Activated CD8-positive, alpha-beta memory T cell treated with anti-CD3 and anti-CD28 coated beads, Interleukin-2, amount 50 U/mL, for 1 hour (primary cell): ENCODE data around the gene NCKAP5.

Experiments
- DNase-seq: peaks from one replicate; pipeline ENCODE4 v3.0.0-alpha.2; 2020; ENCODE audit errors: extremely low read depth

The NCKAP5 gene

DNA sequence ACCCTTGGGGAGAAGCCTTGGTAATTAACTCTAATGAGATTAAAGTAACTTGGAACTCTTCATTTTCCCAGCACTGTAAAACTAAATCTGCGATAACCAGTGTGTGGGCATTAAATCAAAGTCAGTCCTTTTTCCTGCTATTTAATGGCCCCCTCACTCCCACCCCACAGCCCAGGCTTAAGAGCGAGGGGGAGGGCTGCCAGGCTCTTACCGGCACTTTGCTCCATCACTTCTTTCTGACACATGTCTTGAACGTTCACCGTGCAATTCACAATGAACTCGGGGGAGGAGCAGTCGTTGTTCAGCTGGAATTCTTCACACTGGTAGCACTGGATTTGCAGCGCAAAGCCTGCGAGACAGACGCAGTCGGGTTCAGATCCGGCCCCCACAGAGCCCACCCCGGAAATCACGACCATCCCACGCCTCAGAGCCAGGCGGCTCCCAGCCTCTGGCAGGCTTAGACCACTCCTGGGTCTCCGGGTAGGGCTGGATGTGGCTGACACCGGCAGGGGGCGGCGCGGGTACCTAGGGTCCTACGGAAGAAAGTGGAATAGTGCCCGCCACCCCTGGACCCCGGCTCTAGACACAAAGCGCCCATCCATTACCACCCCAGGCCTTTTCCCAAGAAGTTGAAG lies 900.0 kb downstream of the NCKAP5 start:
- DNase-seq: no peak

GRCh38 chr2:132667706-132668105 lies 900.6 kb downstream of the NCKAP5 start:
- no peak for DNase-seq

- no peak for DNase-seq
These were observed 902.7 kb downstream of the NCKAP5 start for GRCh38 chr2:132665401-132666140.

GRCh38 chr2:132664096-132664495 lies 904.2 kb downstream of the NCKAP5 start:
- no peak for DNase-seq

DNA sequence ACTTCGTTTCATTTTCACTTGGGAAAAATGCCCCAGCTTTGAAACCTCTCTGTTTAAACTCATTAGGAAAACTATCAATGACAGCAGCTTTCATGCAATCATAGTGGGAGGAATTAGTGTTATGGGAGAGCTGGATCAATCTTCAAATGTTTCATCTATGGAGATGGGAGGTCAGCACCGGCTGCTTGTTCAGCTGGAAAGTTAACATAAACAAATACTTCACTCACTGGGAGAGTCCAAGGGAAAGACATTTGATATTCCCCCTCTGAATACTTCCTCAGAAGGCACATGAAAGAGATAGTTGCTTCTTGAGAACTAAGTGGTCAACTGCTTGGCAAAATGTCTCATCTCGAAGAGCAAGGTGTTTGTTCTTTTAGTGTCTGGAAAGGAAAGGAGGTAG lies 905.5 kb downstream of the NCKAP5 start:
- DNase-seq: no peak

DNA sequence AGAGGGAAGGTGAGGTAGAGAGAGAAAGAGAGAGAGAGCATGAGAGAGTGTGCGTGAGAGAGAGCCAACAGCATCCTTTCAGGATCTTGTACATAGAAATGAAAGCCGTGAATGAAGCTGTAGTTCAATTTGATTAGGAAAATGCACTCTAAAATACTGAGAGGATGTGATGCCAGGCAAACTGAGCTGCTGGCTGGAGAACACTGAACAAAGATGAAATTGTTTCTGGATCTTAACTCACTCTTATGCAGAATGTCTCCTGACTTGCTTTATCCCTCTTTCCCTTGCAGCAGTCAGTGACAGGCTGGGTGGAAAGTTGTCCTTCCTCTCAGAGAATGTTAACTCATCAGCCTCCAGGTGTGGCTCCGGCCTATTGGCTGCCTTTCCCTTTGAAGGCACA lies 908.9 kb downstream of the NCKAP5 start:
- DNase-seq: no peak

DNA sequence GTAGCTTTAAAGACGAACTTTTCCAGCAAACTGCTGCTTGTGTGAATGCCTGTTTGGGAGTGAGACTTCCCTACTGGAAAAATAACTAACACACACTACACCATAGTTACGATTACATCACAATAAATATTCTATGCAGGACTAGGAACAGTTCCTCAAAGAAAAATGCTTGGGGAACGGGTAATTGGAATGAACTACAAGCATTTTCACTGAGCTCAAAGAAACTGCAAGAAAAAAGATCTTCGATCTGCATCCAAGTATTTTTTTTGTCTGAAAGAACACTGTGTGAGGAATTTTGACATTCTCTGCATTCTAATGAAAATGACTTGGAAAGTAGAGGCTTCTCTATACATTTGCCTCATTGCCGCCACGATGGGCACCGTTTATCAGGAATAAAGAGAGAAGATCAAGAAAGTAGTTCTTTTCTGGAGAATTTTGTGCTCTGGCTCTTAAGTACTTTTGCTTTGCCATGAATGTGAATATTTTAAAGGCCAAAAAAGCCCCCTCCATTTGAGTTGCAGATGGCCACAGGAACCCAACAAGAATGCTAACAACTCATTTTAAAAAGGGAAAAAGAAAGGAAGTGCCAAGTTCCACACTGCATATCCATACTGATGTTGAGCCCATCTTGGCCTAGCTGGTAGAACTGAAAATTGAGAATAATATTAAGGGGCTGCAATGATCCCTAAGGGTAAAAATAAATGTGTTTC lies 911.8 kb downstream of the NCKAP5 start:
- no peak for DNase-seq

DNA sequence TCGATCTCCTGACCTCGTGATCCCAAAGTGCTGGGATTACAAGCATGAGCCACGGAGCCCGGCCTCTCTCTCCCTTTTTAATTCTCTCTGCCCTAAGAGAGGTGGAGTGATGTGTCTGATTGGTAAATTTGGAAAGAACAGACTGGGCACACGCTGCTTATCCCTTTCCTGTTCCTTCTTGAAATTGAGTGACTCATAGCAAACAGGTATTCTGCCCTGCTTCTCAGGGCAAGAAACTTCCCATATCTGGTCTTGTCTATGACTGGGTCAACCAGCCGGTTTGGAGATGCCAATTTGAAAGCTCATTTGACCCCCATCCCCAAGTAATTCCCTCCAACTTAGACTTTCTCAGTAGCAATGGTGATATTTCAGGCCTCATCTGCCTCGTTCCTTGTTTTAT lies 913.3 kb downstream of the NCKAP5 start:
- DNase-seq: no peak

- DNase-seq: no peak
These were observed 913.9 kb downstream of the NCKAP5 start for GRCh38 chr2:132654335-132654734.

DNA sequence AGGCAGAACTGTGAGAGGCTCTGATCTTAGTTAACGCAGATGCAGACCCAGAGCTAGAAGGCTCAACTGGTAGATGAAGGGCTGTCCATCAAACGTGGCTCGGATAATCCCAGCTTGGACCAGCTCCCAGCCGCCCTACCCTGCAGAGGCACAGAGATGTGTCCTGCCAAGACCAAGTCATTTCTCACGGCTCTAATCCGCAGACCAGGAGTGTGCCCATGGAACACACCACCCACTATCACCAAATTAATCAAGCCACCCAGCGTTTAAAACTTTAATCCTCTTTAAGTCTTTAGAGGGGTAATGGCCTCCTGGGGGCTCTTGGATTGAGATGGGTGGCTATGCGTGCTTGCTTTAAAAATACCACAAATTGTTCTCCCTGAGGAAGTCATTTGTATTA lies 915.8 kb downstream of the NCKAP5 start:
- no peak for DNase-seq

GRCh38 chr2:132651115-132652045 lies 916.9 kb downstream of the NCKAP5 start:
- DNase-seq: no peak

DNA sequence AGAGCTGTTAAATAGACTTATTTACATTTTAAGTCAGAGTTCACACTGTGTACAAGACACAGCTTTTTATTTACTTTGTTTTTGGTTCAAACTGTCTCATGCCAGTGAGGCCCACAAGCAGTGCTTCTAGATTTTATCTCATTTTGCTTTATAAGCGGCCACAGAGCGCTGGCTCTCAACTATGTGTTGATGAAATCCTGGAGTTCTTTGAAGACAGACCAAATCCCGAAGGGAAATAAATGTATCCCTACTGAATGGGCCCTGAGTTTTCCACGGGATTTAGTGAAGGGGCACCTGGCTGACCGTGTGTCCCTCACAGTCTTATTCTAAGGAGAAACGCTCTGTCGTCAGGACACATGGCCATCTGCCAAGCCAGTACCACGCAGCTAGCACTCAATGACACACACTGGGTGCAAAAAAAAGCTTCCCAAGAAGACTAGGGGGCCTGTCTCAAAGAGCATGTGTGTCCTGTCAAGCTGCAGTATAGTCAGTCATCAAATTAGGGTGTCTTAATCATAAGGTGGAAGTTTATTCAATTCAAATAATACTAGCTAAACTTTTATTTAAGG lies 921.6 kb downstream of the NCKAP5 start:
- DNase-seq: no peak

DNA sequence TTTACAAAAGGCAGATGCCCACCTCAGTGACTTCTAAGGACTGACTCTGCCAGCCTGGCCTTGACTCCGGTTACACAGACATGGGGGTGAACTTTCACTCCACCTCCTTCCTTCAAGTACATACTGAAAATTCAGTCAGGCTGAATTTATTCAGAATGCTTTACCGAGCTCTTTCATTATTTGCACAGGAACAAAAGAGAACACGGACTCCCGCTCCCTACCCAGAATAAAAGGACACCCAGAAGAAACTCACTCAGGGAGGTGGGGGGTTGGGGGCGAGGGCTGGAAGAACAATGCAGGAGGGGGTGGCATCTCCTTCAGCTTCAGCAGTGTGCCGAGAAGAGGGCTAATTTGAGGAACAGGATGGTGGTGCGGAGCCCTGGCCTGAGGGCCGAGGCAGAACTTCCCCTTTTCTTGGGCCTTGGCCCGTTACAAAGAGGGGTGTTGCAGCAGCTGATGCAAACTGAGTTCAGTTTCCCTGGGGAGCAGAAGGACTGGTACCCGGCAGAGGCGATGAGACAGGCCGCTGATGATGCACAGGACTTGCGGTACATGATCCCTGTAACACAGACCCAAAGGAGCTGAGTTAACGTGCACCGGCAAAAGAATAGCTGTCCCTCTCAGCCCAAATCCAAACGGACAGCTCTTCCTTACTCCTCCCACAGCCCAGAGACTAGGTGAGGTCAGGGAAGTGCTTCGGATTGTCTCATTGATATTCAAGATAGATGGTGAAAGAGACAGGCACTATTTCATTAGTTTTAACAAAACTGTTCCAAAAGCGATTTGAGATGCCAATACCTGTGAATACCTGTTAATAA lies 922.3 kb downstream of the NCKAP5 start:
- DNase-seq: no peak

- DNase-seq: no peak
These were observed 923.1 kb downstream of the NCKAP5 start for GRCh38 chr2:132645176-132645575.

DNA sequence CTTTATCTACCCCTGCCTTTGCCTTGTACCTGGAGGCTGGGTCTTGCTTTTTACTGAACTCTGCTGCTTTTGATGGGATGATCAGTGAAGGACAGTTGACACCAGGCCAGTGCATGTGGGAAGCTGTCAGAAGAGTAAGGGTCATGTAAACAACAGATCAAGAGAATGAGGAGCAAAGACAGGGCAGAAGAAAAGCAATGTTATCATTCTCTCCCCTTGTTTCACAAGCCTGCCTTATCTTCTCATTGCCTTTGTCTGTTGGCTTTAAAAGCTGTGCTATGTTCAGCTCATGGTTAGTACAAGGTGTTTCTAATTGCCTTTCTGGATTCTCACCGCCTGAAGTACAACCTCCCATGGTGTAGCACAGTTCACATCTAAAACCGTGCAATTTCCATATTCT lies 925.8 kb downstream of the NCKAP5 start:
- DNase-seq: no peak

DNA sequence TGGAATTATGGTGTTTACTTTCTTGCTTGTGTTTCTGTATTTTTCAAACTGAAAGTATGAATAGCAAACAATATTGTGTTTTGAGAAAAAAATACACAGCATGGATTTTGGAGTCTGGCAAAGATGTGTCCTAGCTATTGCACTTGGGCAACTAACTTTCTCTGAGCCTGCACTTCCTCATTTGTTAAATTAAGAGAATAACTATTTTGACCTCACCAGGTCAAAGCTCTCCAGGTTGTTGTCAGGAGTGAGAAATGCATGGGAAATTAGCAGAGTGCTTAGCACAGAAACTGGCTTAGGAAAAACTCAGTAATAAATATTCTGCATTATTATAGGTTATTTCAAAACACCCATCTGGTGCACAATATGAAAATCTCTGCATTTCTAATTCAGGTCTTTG lies 926.4 kb downstream of the NCKAP5 start:
- DNase-seq: no peak

- DNase-seq: no peak
These were observed 928.1 kb downstream of the NCKAP5 start for GRCh38 chr2:132640116-132640515.

GRCh38 chr2:132638313-132639040 lies 929.8 kb downstream of the NCKAP5 start:
- no peak for DNase-seq

GRCh38 chr2:132636346-132636745 lies 931.9 kb downstream of the NCKAP5 start:
- no peak for DNase-seq

DNA sequence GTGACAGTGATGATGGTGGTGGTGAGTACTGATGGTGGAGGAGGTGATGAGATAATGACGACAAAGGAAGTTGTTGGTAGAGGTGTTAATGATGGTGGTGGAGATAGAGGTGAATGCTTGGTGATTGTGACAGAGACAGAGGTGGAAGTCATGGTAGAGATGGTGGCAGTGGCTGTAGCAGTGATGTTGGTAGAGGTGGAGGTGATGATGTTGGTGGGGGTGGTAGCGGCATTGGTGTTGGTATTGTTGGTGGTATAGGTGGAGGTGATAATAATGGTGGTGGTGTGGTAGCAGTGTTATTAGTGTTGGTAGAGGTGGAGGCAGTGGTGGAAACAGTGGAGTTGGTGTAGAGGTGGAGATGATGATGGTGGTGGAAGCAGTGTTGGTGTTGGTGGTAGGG lies 934.6 kb downstream of the NCKAP5 start:
- DNase-seq: no peak
